GM19455 (cell line): ENCODE measurements around the gene PRKCE.

Experiments used
- ATAC-seq: cut with Tn5 transposase; IDR thresholded peaks from one replicate; pipeline ENCODE4 v1.9.1; 2021; ENCODE audit not compliant: unreplicated experiment

PRKCE gene

GRCh38 chr2:46151577-46151976 is 500.1 kb downstream of the PRKCE start:
- no peak for ATAC-seq

- ATAC-seq = no peak
Observed at GRCh38 chr2:46153996-46154753, 502.7 kb downstream of the PRKCE start.

- ATAC-seq = no peak
Observed at GRCh38 chr2:46157072-46157965, 505.8 kb downstream of the PRKCE start.

- ATAC-seq = no peak
Observed at GRCh38 chr2:46157966-46158310, 506.5 kb downstream of the PRKCE start.

GRCh38 chr2:46158661-46159060 is 507.2 kb downstream of the PRKCE start:
- ATAC-seq = no peak

GRCh38 chr2:46160326-46160725 is 508.9 kb downstream of the PRKCE start:
- no peak for ATAC-seq

GRCh38 chr2:46161315-46161714 is 509.8 kb downstream of the PRKCE start:
- no peak for ATAC-seq

- ATAC-seq = no peak
Observed at GRCh38 chr2:46161911-46162310, 510.4 kb downstream of the PRKCE start.

- ATAC-seq = no peak
Observed at GRCh38 chr2:46162329-46163097, 511.0 kb downstream of the PRKCE start.

GRCh38 chr2:46163098-46163430 is 511.6 kb downstream of the PRKCE start:
- no peak for ATAC-seq

- ATAC-seq = no peak
Observed at GRCh38 chr2:46163804-46164528, 512.5 kb downstream of the PRKCE start.

- ATAC-seq = no peak
Observed at GRCh38 chr2:46164529-46165301, 513.2 kb downstream of the PRKCE start.

GRCh38 chr2:46165916-46166315 is 514.4 kb downstream of the PRKCE start:
- ATAC-seq = no peak

- no peak for ATAC-seq
Observed at GRCh38 chr2:46167406-46167805, 515.9 kb downstream of the PRKCE start.

- ATAC-seq = no peak
Observed at GRCh38 chr2:46167924-46168323, 516.4 kb downstream of the PRKCE start.

GRCh38 chr2:46169467-46169866 is 518.0 kb downstream of the PRKCE start:
- no peak for ATAC-seq

GRCh38 chr2:46170026-46170425 is 518.6 kb downstream of the PRKCE start:
- no peak for ATAC-seq

- no peak for ATAC-seq
Observed at GRCh38 chr2:46170611-46171350, 519.3 kb downstream of the PRKCE start.

GRCh38 chr2:46171411-46171953 is 520.0 kb downstream of the PRKCE start:
- no peak for ATAC-seq
